Kidney epithelial cell (primary cell): Measurements from ENCODE around the gene GTF2A1. TPM values are rescaled to one million over a fixed set of nuclear protein-coding genes. Genes with fewer than 3 reads are reported as not detected.
A peak's percentile ranks its signal among the peaks of the same experiment; 100 is the strongest.

ENCODE experiments used
- DNase-seq: peaks from one replicate; pipeline ENCODE4 v3.0.0-alpha.2; 2010; ENCODE audit warnings: low read depth
- H3K27me3 ChIP-seq: 2 replicates; pipeline ENCODE4 v1.6.0; 2011; ENCODE audit warnings: low read length; ENCODE audit not compliant: control insufficient read depth, insufficient read depth
- H3K36me3 ChIP-seq: 2 replicates; pipeline ENCODE4 v1.5.1; 2011; ENCODE audit warnings: low read length; ENCODE audit not compliant: control insufficient read depth, insufficient read depth
- H3K4me3 ChIP-seq: 2 replicates; pipeline ENCODE4 v1.5.1; 2011; ENCODE audit warnings: low read depth, mild to moderate bottlenecking, control low read depth, low read length
- total RNA-seq: library from RNA; depleted of rRNA; stranded (reverse); fragments of >200 nt; gene quantifications from 2 replicates; pipeline ENCODE4 v1.2.3, GENCODE V29; 2015
- TF ChIP-seq, protein P1 (sequence below): IDR thresholded peaks from 2 replicates; pipeline ENCODE4 v1.5.1; 2011; ENCODE audit warnings: mild to moderate bottlenecking, moderate library complexity, low read length, control low read depth, inconsistent platforms; ENCODE audit not compliant: insufficient read depth, poor library complexity, severe bottlenecking

The GTF2A1 gene
- total RNA-seq, result 24.7 and 31.9 TPM in 2 replicates

DNA sequence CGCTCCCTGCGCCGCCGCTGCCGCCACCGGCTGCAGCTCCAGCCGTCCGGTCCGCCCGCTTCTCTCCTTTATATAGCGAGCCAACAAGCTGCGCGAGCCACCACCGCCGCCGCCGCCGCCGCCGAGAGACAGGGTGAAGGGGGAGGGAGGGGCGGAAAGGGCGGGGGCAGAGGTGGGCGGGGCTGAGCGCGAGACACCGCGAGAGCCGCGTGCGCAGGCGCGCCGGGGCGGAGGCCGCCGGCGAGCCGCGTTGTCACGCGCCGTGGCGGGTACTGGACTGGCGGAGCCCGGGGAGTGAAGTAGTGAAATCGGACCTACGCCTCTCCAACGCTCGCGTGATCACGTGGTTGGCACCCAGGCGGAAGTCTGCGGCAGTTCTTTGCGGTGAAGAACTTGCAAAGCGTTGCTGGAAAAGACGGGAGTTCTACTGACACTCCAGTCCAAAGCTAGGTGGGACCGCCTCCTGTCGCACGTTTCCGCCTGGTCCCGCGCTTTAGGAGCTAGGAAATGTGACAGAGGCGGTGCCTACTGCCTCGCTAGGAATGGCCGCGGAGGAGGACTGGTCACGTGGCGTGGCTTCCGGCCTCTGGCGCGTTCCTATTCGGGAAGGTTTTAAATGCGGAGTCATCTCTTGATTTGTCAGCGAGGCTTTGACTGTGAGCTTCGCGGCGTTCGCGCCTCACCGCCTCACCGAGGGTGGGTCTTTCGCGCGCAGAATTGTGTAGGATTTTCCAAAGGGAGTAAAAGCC, at the start of gene GTF2A1:
GTF2A1 (minus strand) TSS at position 130 of the 749 bp plus-strand sequence. CDS start 441 bp downstream, outside the sequence.
- Histone ChIP-seq H3K4me3 (peak within 1 kb of the TSS; percentile 87), H3K36me3 (no peaks in the 10 kb centered on the region), H3K27me3 (no peaks in the 10 kb centered on the region)
- TF ChIP-seq, protein P1, sequence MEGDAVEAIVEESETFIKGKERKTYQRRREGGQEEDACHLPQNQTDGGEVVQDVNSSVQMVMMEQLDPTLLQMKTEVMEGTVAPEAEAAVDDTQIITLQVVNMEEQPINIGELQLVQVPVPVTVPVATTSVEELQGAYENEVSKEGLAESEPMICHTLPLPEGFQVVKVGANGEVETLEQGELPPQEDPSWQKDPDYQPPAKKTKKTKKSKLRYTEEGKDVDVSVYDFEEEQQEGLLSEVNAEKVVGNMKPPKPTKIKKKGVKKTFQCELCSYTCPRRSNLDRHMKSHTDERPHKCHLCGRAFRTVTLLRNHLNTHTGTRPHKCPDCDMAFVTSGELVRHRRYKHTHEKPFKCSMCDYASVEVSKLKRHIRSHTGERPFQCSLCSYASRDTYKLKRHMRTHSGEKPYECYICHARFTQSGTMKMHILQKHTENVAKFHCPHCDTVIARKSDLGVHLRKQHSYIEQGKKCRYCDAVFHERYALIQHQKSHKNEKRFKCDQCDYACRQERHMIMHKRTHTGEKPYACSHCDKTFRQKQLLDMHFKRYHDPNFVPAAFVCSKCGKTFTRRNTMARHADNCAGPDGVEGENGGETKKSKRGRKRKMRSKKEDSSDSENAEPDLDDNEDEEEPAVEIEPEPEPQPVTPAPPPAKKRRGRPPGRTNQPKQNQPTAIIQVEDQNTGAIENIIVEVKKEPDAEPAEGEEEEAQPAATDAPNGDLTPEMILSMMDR, result no peak
- peak; percentile 77 for DNase-seq

DNA sequence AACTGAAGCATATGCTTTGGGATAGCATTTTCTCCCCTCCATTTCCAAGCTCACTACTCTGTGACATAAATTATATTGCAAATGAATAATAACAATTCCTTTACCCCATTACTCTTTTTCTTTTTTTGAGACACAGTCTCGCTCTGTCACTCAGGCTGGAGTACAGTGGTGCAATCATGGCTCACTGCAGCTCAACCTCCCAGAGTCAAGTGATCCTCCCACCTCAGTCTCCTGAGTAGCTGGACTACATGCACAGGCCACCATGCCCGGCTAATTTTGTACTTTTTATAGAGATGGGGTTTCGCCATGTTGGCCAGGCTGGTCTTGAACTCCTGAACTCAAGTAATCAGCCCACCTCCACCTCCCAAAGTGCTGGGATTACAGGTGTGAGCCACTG, 49.2 kb upstream of the GTF2A1 start:
- no peak overlapping the region for H3K4me3 ChIP-seq
- H3K36me3 ChIP-seq, result no peaks in the 10 kb centered on the region
- no peaks in the 10 kb centered on the region for H3K27me3 ChIP-seq
- no peak for DNase-seq
- TF ChIP-seq, protein P1, result no peak

DNA sequence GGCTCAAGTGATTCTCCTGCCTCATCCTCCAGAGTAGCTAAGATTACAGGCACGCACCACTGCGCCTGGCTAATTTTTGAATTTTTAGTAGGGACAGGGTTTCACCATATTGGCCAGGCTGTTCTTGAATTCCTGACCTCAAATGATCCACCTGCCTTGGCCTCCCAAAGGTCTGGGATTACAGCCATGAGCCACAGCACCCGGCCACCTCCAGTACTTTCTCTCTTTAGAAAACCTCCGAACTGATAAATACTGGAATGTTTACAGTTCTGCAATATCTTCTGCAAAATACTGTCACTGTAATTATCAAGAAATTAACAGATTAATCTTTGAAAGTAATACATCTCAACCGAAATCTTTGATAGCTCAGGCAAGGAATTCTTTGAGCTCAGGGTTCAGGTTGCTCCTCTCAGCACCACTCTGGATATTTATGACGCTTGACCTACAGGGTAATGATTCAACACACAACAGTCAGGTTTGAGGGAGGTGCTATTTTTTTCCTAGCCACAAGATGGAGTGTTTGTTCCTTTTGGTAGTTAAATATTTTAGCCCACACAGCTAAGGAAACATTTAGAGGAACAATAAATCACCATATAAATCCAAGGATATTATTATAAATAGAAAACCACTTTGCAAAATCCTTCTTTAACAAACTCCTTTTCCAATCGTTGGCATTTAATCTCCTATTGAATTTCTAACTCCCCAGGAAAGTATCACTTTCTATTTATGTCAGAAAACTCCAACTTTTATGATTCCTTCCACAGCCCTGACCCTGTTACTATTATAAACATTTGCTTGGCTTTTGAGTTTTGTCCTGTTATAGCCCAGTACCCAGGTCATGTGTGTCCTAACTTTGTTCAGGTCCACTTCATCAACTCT, 48.6 kb upstream of the GTF2A1 start:
- H3K27me3 ChIP-seq, result no peaks in the 10 kb centered on the region
- H3K36me3 ChIP-seq, result no peaks in the 10 kb centered on the region
- DNase-seq, result peak; percentile 43
- H3K4me3 ChIP-seq, result no peak overlapping the region
- TF ChIP-seq, protein P1, result peak; percentile 65

DNA sequence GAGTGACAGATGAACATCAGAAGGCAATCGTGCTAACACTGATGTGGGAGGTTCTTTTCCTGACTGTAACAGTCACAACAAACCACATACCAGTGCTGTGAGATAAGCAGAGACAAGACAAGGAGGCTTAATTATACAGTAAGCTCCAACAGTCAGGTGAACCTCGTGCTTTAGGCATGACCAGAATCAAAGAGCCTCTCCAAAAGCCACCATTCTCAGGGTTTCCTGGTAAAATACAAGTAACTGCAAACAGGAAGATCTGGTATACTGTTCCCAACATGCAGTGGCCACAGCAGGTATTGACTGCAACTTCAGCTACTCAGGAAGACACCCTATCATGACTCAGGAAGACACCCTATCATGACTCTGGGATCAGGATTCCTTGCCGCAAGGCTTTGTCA, 47.3 kb upstream of the GTF2A1 start:
- Histone ChIP-seq H3K4me3 (no peak overlapping the region), H3K27me3 (no peaks in the 10 kb centered on the region), H3K36me3 (no peaks in the 10 kb centered on the region)
- TF ChIP-seq, protein P1, result no peak
- DNase-seq, result peak; percentile 39

DNA sequence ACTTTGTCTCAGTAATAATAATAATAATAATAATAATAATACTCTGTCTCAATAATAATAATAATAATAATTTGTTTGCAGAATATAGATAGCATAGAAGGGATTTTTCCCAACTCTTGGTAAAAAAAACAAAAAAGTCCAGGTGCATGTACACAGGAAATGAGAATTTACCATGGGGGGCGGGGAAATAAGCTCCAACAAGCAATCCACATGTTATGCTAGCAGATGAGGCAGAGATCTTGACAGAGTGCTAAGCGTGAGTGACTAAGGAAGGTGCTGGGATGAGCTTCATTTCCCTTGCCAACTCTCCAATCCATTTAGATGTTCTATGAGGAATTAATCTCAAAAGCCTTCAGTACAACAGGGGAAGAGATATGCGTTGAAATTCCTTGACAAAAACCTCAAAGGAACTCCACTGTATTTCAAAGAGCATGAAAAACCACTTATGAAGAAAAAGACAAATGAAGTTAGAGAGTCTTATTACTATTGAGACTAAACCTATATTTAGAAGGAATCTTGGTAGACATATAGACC, 44.9 kb upstream of the GTF2A1 start:
- H3K27me3 ChIP-seq, result no peaks in the 10 kb centered on the region
- no peak for DNase-seq
- H3K36me3 ChIP-seq, result no peaks in the 10 kb centered on the region
- TF ChIP-seq, protein P1, result no peak
- H3K4me3 ChIP-seq, result no peak overlapping the region
